GM19455 (cell line): Measurements from ENCODE around the gene ATP11B.
A peak's percentile ranks its signal among the peaks of the same experiment; 100 is the strongest.

ENCODE experiments used
- ATAC-seq: cut with Tn5 transposase; IDR thresholded peaks from one replicate; pipeline ENCODE4 v1.9.1; 2021; ENCODE audit not compliant: unreplicated experiment

The ATP11B gene

DNA sequence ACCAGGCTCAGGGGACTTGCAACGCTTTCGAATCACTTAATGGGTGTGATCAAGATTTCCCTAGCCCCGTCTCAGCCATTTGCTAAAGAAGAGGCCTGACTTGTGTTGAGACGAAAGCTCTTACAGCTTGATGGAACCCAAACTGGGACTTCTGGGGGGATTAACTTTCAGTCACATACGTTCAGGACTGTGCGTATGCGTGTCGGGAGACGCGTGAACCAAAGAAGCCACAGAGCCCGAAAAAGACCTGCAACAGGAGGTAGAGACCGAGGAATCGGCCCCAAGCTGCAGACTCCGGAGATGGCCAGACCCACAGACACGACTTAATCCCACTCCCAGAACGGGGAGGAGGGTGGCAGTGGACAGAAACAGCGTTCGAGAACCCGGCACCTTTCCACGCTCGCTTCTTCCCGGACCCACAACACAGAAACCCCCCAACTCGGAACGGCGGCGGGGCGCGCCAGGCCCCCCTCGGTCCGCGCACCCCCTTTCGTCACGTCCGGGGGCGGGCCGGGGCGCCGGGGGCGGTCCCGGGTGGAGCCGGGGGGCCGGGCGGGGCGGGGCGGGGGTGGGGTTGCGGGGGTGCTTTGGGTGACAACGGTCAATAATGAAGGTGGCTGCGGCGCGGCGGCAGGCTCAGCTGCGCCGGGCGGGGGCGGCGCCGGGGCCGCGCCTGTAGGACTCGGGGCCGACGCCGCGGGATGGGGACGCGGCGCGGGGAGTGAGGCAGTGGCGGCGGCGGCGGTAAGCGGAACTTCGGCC lies at the start of gene ATP11B:
Gene ATP11B (plus strand): TSS at position 604 of the 762 bp plus-strand sequence. CDS start 256 bp downstream, outside the sequence.
- peak; percentile 76 for ATAC-seq

GRCh38 chr3:182746959-182747358 lies 46.3 kb upstream of the ATP11B start:
- ATAC-seq, result no peak

- no peak for ATAC-seq
Measured at GRCh38 chr3:182755308-182755707, 38.0 kb upstream of the ATP11B start.

- ATAC-seq, result no peak
Measured at GRCh38 chr3:182755712-182756111, 37.6 kb upstream of the ATP11B start.

- no peak for ATAC-seq
Measured at GRCh38 chr3:182760576-182761164, 32.6 kb upstream of the ATP11B start.

GRCh38 chr3:182763896-182764295 lies 29.4 kb upstream of the ATP11B start:
- no peak for ATAC-seq

- no peak for ATAC-seq
Measured at GRCh38 chr3:182765287-182765686, 28.0 kb upstream of the ATP11B start.

GRCh38 chr3:182766099-182766498 lies 27.2 kb upstream of the ATP11B start:
- ATAC-seq, result no peak

GRCh38 chr3:182768413-182768812 lies 24.9 kb upstream of the ATP11B start:
- ATAC-seq, result no peak

- no peak for ATAC-seq
Measured at GRCh38 chr3:182769673-182770072, 23.6 kb upstream of the ATP11B start.

DNA sequence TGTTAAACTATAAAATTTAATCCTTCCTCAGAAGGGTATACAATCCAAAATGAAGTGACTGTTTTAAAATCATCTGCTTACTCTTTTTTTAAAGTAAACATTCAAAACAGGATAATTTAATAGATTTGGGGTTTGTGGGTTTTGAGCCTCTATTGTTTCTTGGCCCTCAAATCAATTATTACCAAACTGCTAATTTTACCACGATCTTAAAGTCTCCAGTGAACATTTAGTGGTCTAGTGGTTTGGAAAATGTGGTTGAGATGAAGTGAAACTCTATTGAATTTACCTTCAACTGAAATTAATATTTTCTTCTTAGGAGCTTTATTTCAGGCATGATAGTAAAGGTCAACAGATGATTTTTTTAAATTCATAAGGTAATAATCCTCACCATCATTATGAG lies 11.2 kb upstream of the ATP11B start:
- ATAC-seq, result no peak

DNA sequence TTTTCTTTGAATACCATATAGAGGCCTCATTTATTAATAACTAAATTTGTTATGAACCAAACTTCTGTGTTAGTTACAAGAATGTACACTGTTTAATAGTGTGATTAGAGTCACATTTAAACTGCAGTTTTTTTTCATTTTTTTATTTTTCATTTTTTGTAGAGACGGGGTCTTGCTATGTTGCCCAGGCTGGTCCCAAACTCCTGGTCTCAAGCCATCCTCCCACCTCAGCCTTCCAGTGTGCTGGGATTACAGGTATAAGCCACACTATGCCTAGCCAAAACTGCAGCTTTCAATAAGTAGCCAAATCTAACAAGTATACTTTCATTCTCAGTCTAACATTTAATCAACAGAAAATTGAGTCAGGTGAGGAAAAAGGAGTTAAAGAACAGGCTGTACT lies 10.2 kb upstream of the ATP11B start:
- ATAC-seq, result no peak

DNA sequence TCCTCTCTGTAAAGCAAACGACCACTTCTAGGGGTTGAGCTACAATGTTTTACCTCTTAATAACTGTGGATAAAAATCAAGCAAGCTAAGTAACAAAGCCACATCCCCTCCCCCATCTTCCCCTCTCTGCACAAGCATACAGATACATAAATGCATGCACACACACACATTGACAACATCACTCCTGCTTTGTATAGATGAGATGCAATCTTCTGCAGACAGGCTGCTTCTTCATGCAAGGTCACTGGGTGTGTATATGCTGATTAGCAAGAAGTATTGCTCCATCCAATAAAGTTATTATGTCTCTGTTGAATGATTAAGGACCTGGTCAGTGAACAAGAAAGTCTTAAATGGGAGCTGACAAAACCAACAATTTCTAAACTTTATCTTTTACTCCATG lies 8.8 kb upstream of the ATP11B start:
- no peak for ATAC-seq

DNA sequence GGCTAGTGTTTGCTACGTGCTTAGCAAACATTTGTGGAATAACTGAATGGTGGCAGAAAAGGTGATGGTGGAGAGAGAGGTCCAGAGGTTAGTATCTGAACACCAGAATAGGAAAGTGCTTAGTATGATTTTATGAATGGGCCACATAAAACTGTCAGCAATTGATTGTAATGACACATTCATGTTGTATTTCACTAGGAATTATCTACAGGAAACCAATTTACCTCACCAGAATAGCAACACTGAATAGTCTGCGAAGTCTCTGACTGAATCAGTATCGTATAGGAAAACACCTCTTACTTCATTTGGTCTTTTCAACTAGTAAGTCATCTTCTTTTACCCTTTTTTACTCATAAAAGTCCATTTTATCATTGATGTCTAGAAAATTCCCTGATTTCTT lies 8.2 kb upstream of the ATP11B start:
- ATAC-seq, result no peak

DNA sequence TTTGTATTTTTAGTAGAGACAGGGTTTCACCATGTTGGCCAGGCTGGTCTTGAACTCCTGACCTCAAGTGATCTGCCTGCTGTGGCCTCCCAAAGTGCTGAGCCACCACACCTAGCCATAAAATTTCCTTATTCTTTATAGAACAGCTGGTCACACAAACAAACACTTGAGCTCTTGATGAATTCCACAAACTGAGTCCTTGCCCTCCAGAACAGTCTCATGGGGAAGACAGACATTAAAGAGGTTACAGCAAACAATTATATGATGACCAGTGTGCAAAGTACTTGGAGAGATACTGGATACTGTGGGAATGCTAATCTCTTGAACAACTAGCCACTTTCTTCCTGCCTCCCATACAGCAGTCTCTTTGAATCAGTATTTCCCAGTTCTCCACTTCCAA lies 7.5 kb upstream of the ATP11B start:
- no peak for ATAC-seq

DNA sequence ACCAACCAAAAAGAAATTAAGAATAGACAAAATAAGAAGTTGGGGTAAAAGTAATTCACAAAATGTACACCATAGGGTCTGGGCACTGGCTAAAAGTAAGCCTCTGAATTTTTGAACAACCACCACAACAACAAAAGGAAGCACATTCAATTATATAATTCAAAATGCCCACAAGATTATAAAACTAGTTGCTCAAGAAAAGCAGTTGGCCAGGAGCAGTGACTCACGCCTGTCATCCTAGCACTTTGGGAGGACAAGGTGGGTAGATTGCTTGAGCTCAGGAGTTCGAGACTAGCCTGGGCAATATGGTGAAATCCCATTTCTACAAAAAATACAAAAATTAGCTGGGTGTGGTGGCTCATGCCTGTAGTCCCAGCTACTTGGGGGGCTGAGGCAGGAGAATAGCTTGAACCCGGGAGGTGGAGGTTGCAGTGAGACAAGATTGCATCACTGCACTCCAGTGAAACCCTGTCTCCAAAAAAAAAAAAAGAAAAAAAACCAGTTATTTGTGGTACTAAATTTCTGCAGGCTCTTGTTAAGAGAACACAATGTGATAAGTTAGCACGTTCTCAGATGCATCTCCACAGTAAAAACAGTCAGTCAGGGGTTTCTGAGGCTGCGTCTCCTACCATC lies 6.6 kb upstream of the ATP11B start:
- ATAC-seq, result no peak

DNA sequence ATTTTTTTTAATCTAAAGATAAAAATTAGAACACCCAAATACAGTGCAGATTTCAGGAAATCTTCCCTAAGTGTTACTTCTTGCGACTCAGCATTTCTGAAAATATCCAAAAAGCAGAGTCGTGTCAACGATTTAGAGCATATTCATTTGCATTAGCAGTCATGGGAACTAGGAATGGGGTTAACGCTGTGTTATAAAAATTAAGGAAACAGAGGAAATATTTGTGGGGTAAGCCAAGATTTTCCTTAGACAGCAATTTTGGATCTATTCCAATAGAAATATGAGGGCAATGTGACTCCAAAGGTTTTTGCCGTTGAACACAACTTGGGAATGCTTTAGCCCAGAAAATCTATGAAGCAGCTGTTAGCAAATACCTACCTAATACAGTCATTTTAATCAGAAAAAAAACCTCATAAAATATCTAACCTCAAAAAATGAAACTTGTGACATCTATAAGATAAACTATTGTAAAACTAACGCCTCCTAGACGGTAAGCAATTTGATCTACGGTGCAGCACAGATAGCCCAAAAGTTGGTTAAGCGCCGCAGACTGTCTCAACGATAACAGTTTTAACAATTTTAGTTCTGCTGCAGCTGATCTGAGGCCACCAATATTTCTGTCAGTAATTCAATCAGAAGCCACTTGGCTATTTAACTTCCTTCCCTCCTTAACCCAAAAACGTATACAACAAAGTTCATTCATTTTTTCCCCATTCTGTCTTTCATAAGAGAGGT lies 5.8 kb upstream of the ATP11B start:
- ATAC-seq, result no peak

- no peak for ATAC-seq
Measured at GRCh38 chr3:182789371-182789770, 3.9 kb upstream of the ATP11B start.

DNA sequence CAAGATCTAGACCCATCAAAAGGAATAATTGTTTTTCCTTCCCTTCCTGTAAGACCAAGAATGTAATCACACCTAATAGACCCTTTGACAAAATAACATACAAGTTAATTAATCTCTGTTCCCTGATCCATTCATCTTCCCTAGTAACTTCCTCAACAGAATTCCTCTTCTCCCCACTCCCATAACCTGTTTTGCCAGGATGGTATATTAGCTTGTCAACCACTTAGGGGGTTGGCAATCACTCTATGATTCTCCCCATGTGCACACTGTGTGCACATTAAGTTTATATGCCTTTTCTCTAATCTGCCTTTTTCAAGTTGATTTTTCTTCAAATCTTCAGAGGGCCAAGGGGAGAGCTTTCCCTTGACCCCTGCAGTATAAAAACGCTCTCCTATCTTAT lies 2.7 kb upstream of the ATP11B start:
- ATAC-seq, result no peak

GRCh38 chr3:182793663-182794454 lies 555 bp downstream of the ATP11B start:
- peak; percentile 37 for ATAC-seq
